IMR-90 (cell line): ENCODE measurements around the gene YRDC. TPM values are rescaled to one million over a fixed set of nuclear protein-coding genes. Genes with fewer than 3 reads are reported as not detected.
A peak's percentile ranks its signal among the peaks of the same experiment; 100 is the strongest.

Experiments used
- ATAC-seq: fragments of 200-7000 bp; cut with Tn5 transposase; 2 replicates; pipeline ENCODE4 v1.9.1; 2020; ENCODE audit warnings: low read depth, mild to moderate bottlenecking, moderate library complexity
- BruUV-seq: library from RNA; stranded (reverse); fragments of 400-500 nt; replicated peaks from 2 replicates; lab custom pipeline; 2021; lab: Mats Ljungman, UMichigan
- CTCF ChIA-PET: fragments of 300-600 bp; formaldehyde crosslinking; extraction: SDS; loops from one replicate; lab custom pipeline; 2021; ENCODE audit warnings: antibody characterized with exemption; lab: Yijun Ruan, JAX
- POLR2A ChIA-PET: fragments of 300-600 bp; sonication (Branson Sonifier 250); formaldehyde crosslinking; loops from one replicate; lab custom pipeline; 2022; ENCODE audit warnings: antibody characterized with exemption; ENCODE audit not compliant: unreplicated experiment; lab: Charles Lee
- DNase-seq: peaks from one replicate; pipeline ENCODE4 v3.0.0; 2013
- H2AFZ ChIP-seq: replicated peaks from 2 replicates; pipeline ENCODE3; 2013; ENCODE audit warnings: low read length, mild to moderate bottlenecking; ENCODE audit not compliant: poor library complexity
- H2AK5ac ChIP-seq: 2 replicates; pipeline ENCODE4 v1.6.1; 2013; ENCODE audit warnings: low read depth, low read length, inconsistent platforms
- H2AK9ac ChIP-seq: replicated peaks from 2 replicates; pipeline ENCODE3; 2013; ENCODE audit warnings: mild to moderate bottlenecking, low read depth, low read length, moderate library complexity; ENCODE audit not compliant: poor library complexity
- H2BK120ac ChIP-seq: 2 replicates; pipeline ENCODE4 v1.6.1; 2013; ENCODE audit warnings: low read depth, low read length, inconsistent platforms
- H2BK15ac ChIP-seq: 3 replicates; pipeline ENCODE4 v1.6.1; 2013; ENCODE audit warnings: low read depth, low read length, inconsistent platforms
- H2BK20ac ChIP-seq: 2 replicates; pipeline ENCODE4 v1.6.1; 2013; ENCODE audit warnings: low read depth, mild to moderate bottlenecking, inconsistent platforms, low read length, moderate library complexity
- H2BK5ac ChIP-seq: 2 replicates; pipeline ENCODE4 v1.6.1; 2013; ENCODE audit warnings: mild to moderate bottlenecking, low read depth, low read length, inconsistent platforms; ENCODE audit not compliant: poor library complexity, severe bottlenecking
- H3K14ac ChIP-seq: replicated peaks from 2 replicates; pipeline ENCODE4 v1.6.1; 2013; ENCODE audit warnings: low read depth, low read length, inconsistent platforms
- H3K18ac ChIP-seq: 2 replicates; pipeline ENCODE4 v1.6.1; 2013; ENCODE audit warnings: low read depth, low read length, control low read depth
- H3K23ac ChIP-seq: 2 replicates; pipeline ENCODE4 v1.6.1; 2013; ENCODE audit warnings: low read depth, low read length, inconsistent platforms
- H3K27ac ChIP-seq: 2 replicates; pipeline ENCODE4 v1.5.1; 2013; ENCODE audit warnings: mild to moderate bottlenecking, control low read depth, low read length; ENCODE audit not compliant: insufficient read depth
- H3K27me3 ChIP-seq: 2 replicates; pipeline ENCODE4 v1.6.1; 2013; ENCODE audit warnings: low read length; ENCODE audit not compliant: control insufficient read depth, insufficient read depth
- H3K36me3 ChIP-seq: 2 replicates; pipeline ENCODE4 v1.6.1; 2013; ENCODE audit warnings: low read length, mixed read lengths; ENCODE audit not compliant: control insufficient read depth, insufficient read depth
- H3K4ac ChIP-seq: 2 replicates; pipeline ENCODE4 v1.6.1; 2013; ENCODE audit warnings: low read depth, low read length, inconsistent platforms
- H3K4me1 ChIP-seq: 2 replicates; pipeline ENCODE4 v1.6.1; 2013; ENCODE audit warnings: low read length, mixed read lengths; ENCODE audit not compliant: control insufficient read depth, insufficient read depth
- H3K4me2 ChIP-seq: 2 replicates; pipeline ENCODE4 v1.6.1; 2013; ENCODE audit warnings: low read depth, mild to moderate bottlenecking, control low read depth, low read length, moderate library complexity
- H3K4me3 ChIP-seq: 2 replicates; pipeline ENCODE4 v1.5.1; 2013; ENCODE audit warnings: low read depth, mild to moderate bottlenecking, control low read depth, low read length, moderate library complexity; ENCODE audit not compliant: insufficient read depth
- H3K56ac ChIP-seq: 2 replicates; pipeline ENCODE4 v1.6.1; 2013; ENCODE audit warnings: low read length, inconsistent platforms; ENCODE audit not compliant: insufficient read depth; ENCODE audit errors: extremely low read depth
- H3K79me1 ChIP-seq, 2 experiments: 2 replicates each; pipeline ENCODE4 v1.6.1; 2013; ENCODE audit warnings: low read length in 2 of 2, inconsistent platforms in 1 of 2, low read depth in 1 of 2
- H3K9ac ChIP-seq: 2 replicates; pipeline ENCODE4 v1.6.1; 2013; ENCODE audit warnings: low read depth, low read length, control low read depth
- H3K9me1 ChIP-seq: 2 replicates; pipeline ENCODE4 v1.6.1; 2013; ENCODE audit warnings: low read length, inconsistent platforms; ENCODE audit not compliant: insufficient read depth
- H3K9me3 ChIP-seq: 2 replicates; pipeline ENCODE4 v1.6.1; 2013; ENCODE audit warnings: low read length; ENCODE audit not compliant: control insufficient read depth, insufficient read depth
- H4K20me1 ChIP-seq: 2 replicates; pipeline ENCODE4 v1.6.1; 2013; ENCODE audit warnings: low read length, inconsistent platforms; ENCODE audit not compliant: insufficient read depth
- H4K5ac ChIP-seq: 2 replicates; pipeline ENCODE4 v1.6.1; 2013; ENCODE audit warnings: mild to moderate bottlenecking, low read depth, low read length, control low read depth
- H4K8ac ChIP-seq, 2 experiments: 2 replicates each; pipeline ENCODE4 v1.6.1; 2013; ENCODE audit warnings: low read depth in 2 of 2, low read length in 2 of 2, control low read depth in 1 of 2, inconsistent platforms in 1 of 2
- H4K91ac ChIP-seq: 2 replicates; pipeline ENCODE4 v1.6.1; 2013; ENCODE audit warnings: low read depth, low read length, inconsistent platforms; ENCODE audit not compliant: insufficient read depth
- CEBPB ChIP-seq: IDR thresholded peaks from 2 replicates; pipeline ENCODE4 v1.6.1; 2012; ENCODE audit warnings: low read depth, low read length, improper control_type of control experiment
- CHD1 ChIP-seq: IDR thresholded peaks from 2 replicates; pipeline ENCODE4 v1.6.1; 2012; ENCODE audit warnings: low read depth, low read length, improper control_type of control experiment
- RFX5 ChIP-seq: IDR thresholded peaks from 2 replicates; pipeline ENCODE4 v1.8.0; 2012; ENCODE audit warnings: low read depth, mild to moderate bottlenecking, low read length, moderate library complexity
- USF2 ChIP-seq: fragments of 150-350 bp; IDR thresholded peaks from 2 replicates; pipeline ENCODE4 v1.6.1; 2017; ENCODE audit warnings: mild to moderate bottlenecking, antibody characterized with exemption, low read length, low read depth
- WGBS, 2 experiments: methylation state at CpG; one replicate each; pipeline versions ENCODE4 v1.1.5 to v1.1.7; 2013; ENCODE audit warnings: missing lambda C conversion rate in 2 of 2; ENCODE audit not compliant: insufficient read length in 1 of 2; ENCODE audit errors: extremely low coverage in 2 of 2; 5-methylcytosine and 5-hydroxymethylcytosine counted together
- dilution Hi-C: fragments of 300-500 bp; cut with HindIII; formaldehyde crosslinking; loops from one replicate; pipeline ENCODE4 v1.14.3; 2018; ENCODE audit warnings: low sequenced_read_pairs; ENCODE audit not compliant: unreplicated experiment
- in situ Hi-C: fragments of 300-500 bp; cut with MboI; formaldehyde crosslinking; loops from 3 replicates; pipeline ENCODE4 v1.14.3; 2019; ENCODE audit warnings: low sequenced_read_pairs, inconsistent platforms, mixed read lengths
- intact Hi-C: fragments of 100-400 bp; cut with micrococcal nuclease; formaldehyde crosslinking; loops from 2 replicates; pipeline ENCODE4 v1.10.0; 2022
- polyA plus RNA-seq, 3 experiments: library from polyadenylated mRNA; depleted of rRNA; stranded (reverse); fragments of >200 nt; gene quantifications; 2 replicates each; pipeline ENCODE4 v1.2.3, GENCODE V29; 2012; ENCODE audit warnings: low replicate concordance in 1 of 3
- total RNA-seq: library from RNA; depleted of rRNA; stranded (reverse); fragments of >200 nt; gene quantifications from 2 replicates; pipeline ENCODE4 v1.2.3, GENCODE V29; 2012

YRDC gene
- total and polyA plus RNA-seq, 2 of the 4 experiments (the other 2 are of a cell fraction): 21.0 to 21.7 TPM

DNA sequence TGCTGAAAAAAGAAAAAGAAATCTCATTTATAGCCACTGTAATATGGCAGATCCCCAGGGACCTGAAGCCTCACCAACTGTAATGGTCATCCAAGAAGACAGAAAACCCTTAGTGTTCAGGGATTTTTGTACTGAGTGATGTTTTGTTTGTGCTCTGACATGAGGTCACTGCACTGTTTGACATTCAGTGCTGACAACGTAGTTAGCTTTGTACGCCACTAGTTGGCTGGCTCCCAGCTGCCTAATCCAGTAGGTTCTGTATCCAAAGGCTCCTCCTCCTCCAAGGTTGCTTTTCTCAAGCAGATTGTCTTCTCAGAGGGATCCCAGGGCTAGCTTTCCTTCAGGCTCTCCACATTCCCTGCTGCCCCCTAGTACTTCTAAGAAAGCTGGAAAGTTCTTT is 9.5 kb upstream of the YRDC start:
- Histone ChIP-seq H2BK20ac (no peak overlapping the region), H4K20me1 (no peaks in the 10 kb centered on the region), H3K36me3 (peaks cover 39% of the 10 kb centered on the region), H4K5ac (no peak overlapping the region), H3K4me3 (no peak overlapping the region), H2AFZ (no peak overlapping the region), H3K27me3 (no peaks in the 10 kb centered on the region), H2BK120ac (no peak overlapping the region), H3K56ac (no peak overlapping the region), H3K4me2 (no peak overlapping the region), H2AK9ac (no peak overlapping the region), H3K9me1 (peaks cover 9% of the 10 kb centered on the region; the same call in 1 of the 2 replicates), H3K9ac (no peak overlapping the region), H3K4ac (no peak overlapping the region), H3K27ac (no peak overlapping the region), H3K18ac (no peak overlapping the region), H3K79me1 (peaks cover 12 to 18% of the 10 kb centered on the region in 2 experiments), H3K14ac (no peak overlapping the region), H3K9me3 (no peaks in the 10 kb centered on the region), H2BK5ac (no peak overlapping the region), H3K23ac (no peak overlapping the region), H2BK15ac (no peak overlapping the region), H2AK5ac (no peak overlapping the region), H4K91ac (no peak overlapping the region), H3K4me1 (peaks cover 3% of the 10 kb centered on the region; the same call in 1 of the 2 replicates), H4K8ac (no peak overlapping the region)
- dilution Hi-C loops: no loop called here
- TF ChIP-seq RFX5 (no peak), USF2 (no peak), CHD1 (no peak), CEBPB (no peak)
- ChIA-PET CTCF (interaction anchor here (0.5 kb wide), 1 partner anchor 138 kb away, joined by 4 read pairs; no protein-coding TSS in a partner anchor), POLR2A (no interaction called here)
- WGBS, 2 experiments: no CpG with 5 or more reads among the region's 2 CpGs
- no TSS peak for BruUV-seq
- ATAC-seq (0 out of 2 replicates have a peak, but pooled peaks have one; percentile 37), DNase-seq (peak; percentile 40)
- in situ Hi-C loops: no loop called here
- intact Hi-C loops: no loop called here
